HepG2 (cell line): ENCODE data around the gene MT4. TPM values are rescaled to one million over a fixed set of nuclear protein-coding genes. Genes with fewer than 3 reads are reported as not detected.
A peak's percentile ranks its signal among the peaks of the same experiment; 100 is the strongest.

Source experiments
- ARNT2 ChIP-seq: sonication (generic); formaldehyde crosslinking; IDR thresholded peaks from 2 replicates; pipeline ENCODE4 v1.8.0; 2022; ENCODE audit warnings: mild to moderate bottlenecking, low read depth, missing genetic modification reagents, moderate library complexity
- E2F2 ChIP-seq: sonication (generic); formaldehyde crosslinking; IDR thresholded peaks from 2 replicates; pipeline ENCODE4 v1.4.0; 2020; ENCODE audit warnings: missing genetic modification reagents, borderline replicate concordance
- FOXM1 ChIP-seq: sonication (generic); formaldehyde crosslinking; IDR thresholded peaks from 2 replicates; pipeline ENCODE4 v1.5.0; 2020; ENCODE audit warnings: missing genetic modification reagents
- KMT2A ChIP-seq: sonication (generic); formaldehyde crosslinking; IDR thresholded peaks from 2 replicates; pipeline ENCODE4 v1.4.0; 2020; ENCODE audit warnings: missing genetic modification reagents
- MED13 ChIP-seq: sonication (generic); formaldehyde crosslinking; IDR thresholded peaks from 2 replicates; pipeline ENCODE4 v1.5.0; 2020; ENCODE audit warnings: missing genetic modification reagents
- ZBTB10 ChIP-seq: sonication (generic); formaldehyde crosslinking; IDR thresholded peaks from 2 replicates; pipeline ENCODE4 v1.4.0; 2020; ENCODE audit warnings: missing genetic modification reagents, borderline replicate concordance
- ZBTB14 ChIP-seq: sonication (generic); formaldehyde crosslinking; IDR thresholded peaks from 2 replicates; pipeline ENCODE4 v1.4.0; 2020; ENCODE audit warnings: missing genetic modification reagents
- ZBTB33 ChIP-seq: sonication (generic); formaldehyde crosslinking; IDR thresholded peaks from 2 replicates; pipeline ENCODE4 v1.4.0; 2020; ENCODE audit warnings: missing genetic modification reagents
- ZNF142 ChIP-seq: sonication (generic); formaldehyde crosslinking; IDR thresholded peaks from 2 replicates; pipeline ENCODE4 v1.4.0; 2020; ENCODE audit warnings: missing genetic modification reagents
- ZNF350 ChIP-seq: sonication (generic); formaldehyde crosslinking; IDR thresholded peaks from 2 replicates; pipeline ENCODE4 v1.4.0; 2020; ENCODE audit warnings: mild to moderate bottlenecking, low read depth, missing genetic modification reagents, borderline replicate concordance
- polyA plus RNA-seq, 8 experiments: library from polyadenylated mRNA; depleted of rRNA in 3 of 8; stranded (reverse) in 7 of 8; unstranded in 1 of 8; fragments of >200 nt; fragmentation: Illumina TruSeq in 4 of 8; extraction: Trizol in 4 of 8; gene quantifications; 2 replicates each; pipeline versions ENCODE4 v1.2.1 to v1.2.3, GENCODE V29; 2011 to 2016; ENCODE audit warnings: low read depth in 4 of 8, missing spikeins in 1 of 8, mixed read lengths in 1 of 8; ENCODE audit not compliant: insufficient read depth in 1 of 8
- total RNA-seq, 5 experiments: library from RNA; depleted of rRNA; stranded (reverse); fragments of >200 nt; fragmentation: Illumina TruSeq; extraction: Trizol; gene quantifications; 2 replicates each; pipeline ENCODE4 v1.2.3, GENCODE V29; 2016; ENCODE audit warnings: low read depth in 1 of 5

MT4 gene
- total and polyA plus RNA-seq, 2 of the 13 experiments (the other 11 are each of a cell fraction or from before 2014, with no cell fraction given) = not detected

- peak; percentile 95 for TF ChIP-seq ZNF142 (CRISPR knock-in tag)
- no peak for TF ChIP-seq ZBTB33 (CRISPR knock-in tag)
- peak; percentile 96 for TF ChIP-seq MED13 (CRISPR knock-in tag)
- no peak; the same call in 1 of the 2 replicates for TF ChIP-seq ZNF350 (CRISPR knock-in tag)
- TF ChIP-seq E2F2 (CRISPR knock-in tag) = peak; percentile 69; the same call in 1 of the 2 replicates
- TF ChIP-seq ARNT2 = peak; percentile 60
- 0 out of 2 replicates have a peak, but pooled peaks have one; percentile 47 for TF ChIP-seq FOXM1 (CRISPR knock-in tag)
- 0 out of 2 replicates have a peak, but pooled peaks have one; percentile 20 for TF ChIP-seq ZBTB10
- TF ChIP-seq ZBTB14 (CRISPR knock-in tag) = peak; percentile 88
- peak; percentile 67; the same call in 1 of the 2 replicates for TF ChIP-seq KMT2A (CRISPR knock-in tag)
These were observed 43.4 kb downstream of the MT4 start, which contains the start of gene MT2A (continued) for GRCh38 chr16:56608043-56608875.
